SW480 (cell line): Measurements from ENCODE around the gene EGFL7.

Source experiments
- DNase-seq: peaks from one replicate; pipeline ENCODE4 v3.0.0-alpha.2; 2016; ENCODE audit warnings: low spot score

The EGFL7 gene

GRCh38 chr9:136718345-136719194 lies 55.9 kb downstream of the EGFL7 start:
- DNase-seq, result no peak

DNA sequence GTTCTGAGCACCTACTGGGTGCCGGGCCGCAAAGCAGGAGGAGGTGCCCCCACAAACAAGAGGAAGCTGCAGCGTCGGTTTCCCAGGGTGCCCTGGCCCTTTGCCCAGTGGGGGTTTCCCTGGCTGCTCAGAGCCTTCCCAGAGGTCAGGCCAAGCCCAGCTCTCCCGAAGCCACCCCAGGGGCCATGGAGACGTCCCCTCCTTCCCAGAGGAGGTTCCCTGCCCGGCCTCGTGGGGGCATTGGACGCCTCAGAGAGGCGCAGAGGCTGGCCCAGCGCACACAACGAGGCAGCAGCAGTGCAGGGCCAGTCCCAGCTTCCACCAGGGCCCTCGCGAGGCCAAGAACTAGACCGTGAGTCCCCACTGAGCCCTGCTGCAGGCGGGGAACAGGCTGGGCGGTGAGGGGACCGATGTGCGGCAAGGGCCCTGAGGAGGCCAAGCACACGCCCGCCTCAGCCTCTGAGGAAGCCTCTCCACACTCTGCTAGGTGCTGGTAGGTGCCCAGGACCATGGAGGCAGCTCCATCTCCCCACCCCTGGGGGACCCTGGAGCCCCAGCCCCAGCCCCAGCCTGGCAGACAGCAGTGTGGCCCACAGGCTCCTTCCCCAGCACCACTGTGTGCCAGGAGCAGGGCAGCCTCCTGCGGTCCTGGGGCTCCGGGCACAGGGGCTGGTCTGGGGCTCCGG lies 56.6 kb downstream of the EGFL7 start:
- no peak for DNase-seq

DNA sequence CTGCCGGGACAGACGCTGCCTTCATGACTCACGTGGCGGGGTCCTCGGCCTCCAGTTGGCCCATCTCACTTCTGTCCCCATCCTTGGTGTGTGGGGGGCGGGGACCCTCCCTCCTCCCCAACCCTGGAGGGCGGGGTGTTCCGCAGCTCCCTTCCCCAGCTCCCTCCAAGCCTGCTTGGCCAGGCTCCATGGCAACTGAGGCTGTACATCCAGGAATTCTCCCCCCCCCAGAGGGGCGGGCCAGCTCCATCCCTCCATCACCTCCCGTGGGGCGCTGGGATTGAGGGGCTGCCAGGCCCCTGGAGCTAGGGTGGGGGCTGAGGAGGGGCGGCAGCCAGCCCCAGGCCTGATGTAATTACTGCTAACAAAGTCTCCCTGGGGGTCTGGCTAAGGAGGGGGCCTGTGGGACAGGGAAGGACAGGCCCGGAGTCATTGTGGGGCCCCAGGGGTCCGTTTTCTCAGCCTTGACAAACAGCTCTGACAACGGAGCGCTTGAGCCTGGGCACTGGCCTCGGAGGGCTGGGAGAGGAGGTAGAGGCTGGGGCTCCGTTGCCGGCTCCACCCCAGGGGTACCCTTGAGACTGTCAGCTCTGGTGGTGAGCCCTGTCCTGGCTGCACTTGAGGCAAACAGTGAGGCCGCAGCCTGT lies 57.7 kb downstream of the EGFL7 start:
- no peak for DNase-seq

GRCh38 chr9:136720898-136721338 lies 58.2 kb downstream of the EGFL7 start:
- no peak for DNase-seq

- no peak for DNase-seq
Measured at GRCh38 chr9:136721339-136722092, 58.8 kb downstream of the EGFL7 start.
